Measurements from ENCODE around the gene VRK3. TPM values are rescaled to one million over a fixed set of nuclear protein-coding genes. Genes with fewer than 3 reads are reported as not detected.

The VRK3 gene
- total and polyA plus RNA-seq, 2 of the 4 experiments (the other 2 are of a cell fraction), result 28.7 to 35.8 TPM

DNA sequence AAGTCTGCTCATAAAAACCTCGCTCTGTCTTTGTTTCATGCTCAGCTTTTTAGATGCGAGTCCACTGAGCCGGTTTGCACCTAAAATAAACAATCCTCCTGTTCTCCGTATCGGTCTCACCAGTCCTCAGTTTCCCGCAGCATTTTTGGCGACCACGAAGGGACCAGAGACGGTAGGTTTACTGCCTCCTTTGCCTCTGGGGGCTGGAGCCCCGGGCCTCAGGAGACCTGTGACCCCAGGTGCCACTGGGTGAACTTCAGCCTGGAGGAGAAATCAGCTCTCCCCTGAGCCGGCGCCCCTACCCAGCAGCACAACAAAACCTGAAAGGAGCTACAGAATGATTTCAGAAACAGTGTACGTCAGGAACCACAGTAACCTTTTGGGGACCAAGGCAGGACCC, 72.3 kb downstream of the VRK3 start:
- Histone ChIP-seq H3K14ac (replicated peaks; ENCODE audit: low read depth, low read length) (no peak overlapping the region), H2AK9ac (replicated peaks; ENCODE audit: low read depth, low read length, poor library complexity) (no peak overlapping the region), H3K27ac (ENCODE audit: insufficient read depth, low read length) (no peak overlapping the region), H3K18ac (ENCODE audit: low read depth, low read length) (no peak overlapping the region), H2AFZ (replicated peaks; ENCODE audit: low read length, poor library complexity) (no peak overlapping the region), H4K8ac (ENCODE audit: low read depth in 2 of 2, low read length in 2 of 2) (no peak overlapping the region), H3K4me3 (ENCODE audit: insufficient read depth, low read depth, low read length) (no peak overlapping the region), H4K91ac (ENCODE audit: insufficient read depth, low read depth, low read length) (no peak overlapping the region), H3K4me2 (ENCODE audit: low read depth, low read length) (no peak overlapping the region), H3K36me3 (ENCODE audit: control insufficient read depth, insufficient read depth, low read length) (no peaks in the 10 kb centered on the region), H2AK5ac (ENCODE audit: low read depth, low read length) (no peak overlapping the region), H2BK5ac (ENCODE audit: low read depth, low read length, poor library complexity, severe bottlenecking) (no peak overlapping the region), H2BK120ac (ENCODE audit: low read depth, low read length) (no peak overlapping the region), H2BK20ac (ENCODE audit: low read depth, low read length) (no peak overlapping the region), H3K23ac (ENCODE audit: low read depth, low read length) (no peak overlapping the region), H3K4me1 (ENCODE audit: control insufficient read depth, insufficient read depth, low read length) (no peaks in the 10 kb centered on the region), H3K79me1 (ENCODE audit: low read depth in 1 of 2, low read length in 2 of 2) (no peaks in the 10 kb centered on the region), H3K9ac (ENCODE audit: low read depth, low read length) (no peak overlapping the region), H3K4ac (ENCODE audit: low read depth, low read length) (no peak overlapping the region), H3K9me1 (ENCODE audit: insufficient read depth, low read length) (no peaks in the 10 kb centered on the region), H3K9me3 (ENCODE audit: control insufficient read depth, insufficient read depth, low read length) (no peaks in the 10 kb centered on the region), H2BK15ac (ENCODE audit: low read depth, low read length) (no peak overlapping the region), H3K56ac (ENCODE audit: extremely low read depth, insufficient read depth, low read length) (no peak overlapping the region), H4K20me1 (ENCODE audit: insufficient read depth, low read length) (no peaks in the 10 kb centered on the region), H4K5ac (ENCODE audit: low read depth, low read length) (no peak overlapping the region), H3K27me3 (ENCODE audit: control insufficient read depth, insufficient read depth, low read length) (peaks cover 13% of the 10 kb centered on the region)
- BruUV-seq (replicated peaks), result no TSS peak
- POLR2A ChIA-PET (ENCODE audit: unreplicated experiment), result no interaction called here
- intact Hi-C loops (cut with micrococcal nuclease), result no loop called here
- TF ChIP-seq CEBPB (IDR thresholded peaks at IDR 0.05; ENCODE audit: low read depth, low read length), result no peak
- TF ChIP-seq, protein P1, sequence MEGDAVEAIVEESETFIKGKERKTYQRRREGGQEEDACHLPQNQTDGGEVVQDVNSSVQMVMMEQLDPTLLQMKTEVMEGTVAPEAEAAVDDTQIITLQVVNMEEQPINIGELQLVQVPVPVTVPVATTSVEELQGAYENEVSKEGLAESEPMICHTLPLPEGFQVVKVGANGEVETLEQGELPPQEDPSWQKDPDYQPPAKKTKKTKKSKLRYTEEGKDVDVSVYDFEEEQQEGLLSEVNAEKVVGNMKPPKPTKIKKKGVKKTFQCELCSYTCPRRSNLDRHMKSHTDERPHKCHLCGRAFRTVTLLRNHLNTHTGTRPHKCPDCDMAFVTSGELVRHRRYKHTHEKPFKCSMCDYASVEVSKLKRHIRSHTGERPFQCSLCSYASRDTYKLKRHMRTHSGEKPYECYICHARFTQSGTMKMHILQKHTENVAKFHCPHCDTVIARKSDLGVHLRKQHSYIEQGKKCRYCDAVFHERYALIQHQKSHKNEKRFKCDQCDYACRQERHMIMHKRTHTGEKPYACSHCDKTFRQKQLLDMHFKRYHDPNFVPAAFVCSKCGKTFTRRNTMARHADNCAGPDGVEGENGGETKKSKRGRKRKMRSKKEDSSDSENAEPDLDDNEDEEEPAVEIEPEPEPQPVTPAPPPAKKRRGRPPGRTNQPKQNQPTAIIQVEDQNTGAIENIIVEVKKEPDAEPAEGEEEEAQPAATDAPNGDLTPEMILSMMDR (conservative IDR thresholded peaks at IDR 0.05; ENCODE audit: low read depth, low read length), result no peak
- in situ Hi-C loops (cut with MboI; ENCODE audit: low sequenced_read_pairs), result no loop called here
- dilution Hi-C loops (cut with HindIII; ENCODE audit: low sequenced_read_pairs, unreplicated experiment), result no loop called here
- CTCF ChIA-PET, result no interaction called here
- 53% methylated on average over 2 of the region's 13 CpGs; no CpG with 5 or more reads in 1 of the 2 experiments for WGBS, 2 experiments (ENCODE audit: extremely low coverage in 2 of 2, insufficient read length in 1 of 2)
- ATAC-seq (ENCODE audit: low read depth) (no peak), DNase-seq (no peak)

Data from IMR-90 (cell line).